IMR-90 (cell line): ENCODE measurements around the gene TRAFD1. TPM values are rescaled to one million over a fixed set of nuclear protein-coding genes. Genes with fewer than 3 reads are reported as not detected.

Source experiments
- ATAC-seq: fragments of 200-7000 bp; cut with Tn5 transposase; 2 replicates; pipeline ENCODE4 v1.9.1; 2020; ENCODE audit warnings: low read depth, mild to moderate bottlenecking, moderate library complexity
- BruUV-seq: library from RNA; stranded (reverse); fragments of 400-500 nt; replicated peaks from 2 replicates; lab custom pipeline; 2021; lab: Mats Ljungman, UMichigan
- CTCF ChIA-PET: fragments of 300-600 bp; formaldehyde crosslinking; extraction: SDS; loops from one replicate; lab custom pipeline; 2021; ENCODE audit warnings: antibody characterized with exemption; lab: Yijun Ruan, JAX
- POLR2A ChIA-PET: fragments of 300-600 bp; sonication (Branson Sonifier 250); formaldehyde crosslinking; loops from one replicate; lab custom pipeline; 2022; ENCODE audit warnings: antibody characterized with exemption; ENCODE audit not compliant: unreplicated experiment; lab: Charles Lee
- DNase-seq: peaks from one replicate; pipeline ENCODE4 v3.0.0; 2013
- H2AFZ ChIP-seq: replicated peaks from 2 replicates; pipeline ENCODE3; 2013; ENCODE audit warnings: low read length, mild to moderate bottlenecking; ENCODE audit not compliant: poor library complexity
- H2AK5ac ChIP-seq: 2 replicates; pipeline ENCODE4 v1.6.1; 2013; ENCODE audit warnings: low read depth, low read length, inconsistent platforms
- H2AK9ac ChIP-seq: replicated peaks from 2 replicates; pipeline ENCODE3; 2013; ENCODE audit warnings: mild to moderate bottlenecking, low read depth, low read length, moderate library complexity; ENCODE audit not compliant: poor library complexity
- H2BK120ac ChIP-seq: 2 replicates; pipeline ENCODE4 v1.6.1; 2013; ENCODE audit warnings: low read depth, low read length, inconsistent platforms
- H2BK15ac ChIP-seq: 3 replicates; pipeline ENCODE4 v1.6.1; 2013; ENCODE audit warnings: low read depth, low read length, inconsistent platforms
- H2BK20ac ChIP-seq: 2 replicates; pipeline ENCODE4 v1.6.1; 2013; ENCODE audit warnings: low read depth, mild to moderate bottlenecking, inconsistent platforms, low read length, moderate library complexity
- H2BK5ac ChIP-seq: 2 replicates; pipeline ENCODE4 v1.6.1; 2013; ENCODE audit warnings: mild to moderate bottlenecking, low read depth, low read length, inconsistent platforms; ENCODE audit not compliant: poor library complexity, severe bottlenecking
- H3K14ac ChIP-seq: replicated peaks from 2 replicates; pipeline ENCODE4 v1.6.1; 2013; ENCODE audit warnings: low read depth, low read length, inconsistent platforms
- H3K18ac ChIP-seq: 2 replicates; pipeline ENCODE4 v1.6.1; 2013; ENCODE audit warnings: low read depth, low read length, control low read depth
- H3K23ac ChIP-seq: 2 replicates; pipeline ENCODE4 v1.6.1; 2013; ENCODE audit warnings: low read depth, low read length, inconsistent platforms
- H3K27ac ChIP-seq: 2 replicates; pipeline ENCODE4 v1.5.1; 2013; ENCODE audit warnings: mild to moderate bottlenecking, control low read depth, low read length; ENCODE audit not compliant: insufficient read depth
- H3K27me3 ChIP-seq: 2 replicates; pipeline ENCODE4 v1.6.1; 2013; ENCODE audit warnings: low read length; ENCODE audit not compliant: control insufficient read depth, insufficient read depth
- H3K36me3 ChIP-seq: 2 replicates; pipeline ENCODE4 v1.6.1; 2013; ENCODE audit warnings: low read length, mixed read lengths; ENCODE audit not compliant: control insufficient read depth, insufficient read depth
- H3K4ac ChIP-seq: 2 replicates; pipeline ENCODE4 v1.6.1; 2013; ENCODE audit warnings: low read depth, low read length, inconsistent platforms
- H3K4me1 ChIP-seq: 2 replicates; pipeline ENCODE4 v1.6.1; 2013; ENCODE audit warnings: low read length, mixed read lengths; ENCODE audit not compliant: control insufficient read depth, insufficient read depth
- H3K4me2 ChIP-seq: 2 replicates; pipeline ENCODE4 v1.6.1; 2013; ENCODE audit warnings: low read depth, mild to moderate bottlenecking, control low read depth, low read length, moderate library complexity
- H3K4me3 ChIP-seq: 2 replicates; pipeline ENCODE4 v1.5.1; 2013; ENCODE audit warnings: low read depth, mild to moderate bottlenecking, control low read depth, low read length, moderate library complexity; ENCODE audit not compliant: insufficient read depth
- H3K56ac ChIP-seq: 2 replicates; pipeline ENCODE4 v1.6.1; 2013; ENCODE audit warnings: low read length, inconsistent platforms; ENCODE audit not compliant: insufficient read depth; ENCODE audit errors: extremely low read depth
- H3K79me1 ChIP-seq, 2 experiments: 2 replicates each; pipeline ENCODE4 v1.6.1; 2013; ENCODE audit warnings: low read length in 2 of 2, inconsistent platforms in 1 of 2, low read depth in 1 of 2
- H3K9ac ChIP-seq: 2 replicates; pipeline ENCODE4 v1.6.1; 2013; ENCODE audit warnings: low read depth, low read length, control low read depth
- H3K9me1 ChIP-seq: 2 replicates; pipeline ENCODE4 v1.6.1; 2013; ENCODE audit warnings: low read length, inconsistent platforms; ENCODE audit not compliant: insufficient read depth
- H3K9me3 ChIP-seq: 2 replicates; pipeline ENCODE4 v1.6.1; 2013; ENCODE audit warnings: low read length; ENCODE audit not compliant: control insufficient read depth, insufficient read depth
- H4K20me1 ChIP-seq: 2 replicates; pipeline ENCODE4 v1.6.1; 2013; ENCODE audit warnings: low read length, inconsistent platforms; ENCODE audit not compliant: insufficient read depth
- H4K5ac ChIP-seq: 2 replicates; pipeline ENCODE4 v1.6.1; 2013; ENCODE audit warnings: mild to moderate bottlenecking, low read depth, low read length, control low read depth
- H4K8ac ChIP-seq, 2 experiments: 2 replicates each; pipeline ENCODE4 v1.6.1; 2013; ENCODE audit warnings: low read depth in 2 of 2, low read length in 2 of 2, control low read depth in 1 of 2, inconsistent platforms in 1 of 2
- H4K91ac ChIP-seq: 2 replicates; pipeline ENCODE4 v1.6.1; 2013; ENCODE audit warnings: low read depth, low read length, inconsistent platforms; ENCODE audit not compliant: insufficient read depth
- CEBPB ChIP-seq: IDR thresholded peaks from 2 replicates; pipeline ENCODE4 v1.6.1; 2012; ENCODE audit warnings: low read depth, low read length, improper control_type of control experiment
- CHD1 ChIP-seq: IDR thresholded peaks from 2 replicates; pipeline ENCODE4 v1.6.1; 2012; ENCODE audit warnings: low read depth, low read length, improper control_type of control experiment
- FOS ChIP-seq: fragments of 150-350 bp; IDR thresholded peaks from 2 replicates; pipeline ENCODE4 v1.6.1; 2016; ENCODE audit warnings: low read depth, low read length
- MAFK ChIP-seq: IDR thresholded peaks from 2 replicates; pipeline ENCODE4 v1.6.1; 2012; ENCODE audit warnings: low read depth, low read length, improper control_type of control experiment
- MAZ ChIP-seq: IDR thresholded peaks from 2 replicates; pipeline ENCODE4 v1.6.1; 2012; ENCODE audit warnings: low read depth, mild to moderate bottlenecking, low read length, improper control_type of control experiment, moderate library complexity, borderline replicate concordance
- MXI1 ChIP-seq: IDR thresholded peaks from 2 replicates; pipeline ENCODE4 v1.6.1; 2012; ENCODE audit warnings: low read depth, mild to moderate bottlenecking, low read length, moderate library complexity, borderline replicate concordance
- NFE2L2 ChIP-seq: fragments of 150-350 bp; IDR thresholded peaks from 2 replicates; pipeline ENCODE4 v1.6.1; 2016; ENCODE audit warnings: low read depth, mild to moderate bottlenecking, low read length
- POLR2A ChIP-seq: IDR thresholded peaks from 2 replicates; pipeline ENCODE4 v1.6.1; 2012; ENCODE audit warnings: mild to moderate bottlenecking, low read depth, low read length
- RCOR1 ChIP-seq: IDR thresholded peaks from 2 replicates; pipeline ENCODE4 v1.6.1; 2012; ENCODE audit warnings: mild to moderate bottlenecking, low read length, improper control_type of control experiment; ENCODE audit not compliant: insufficient replicate concordance
- RFX5 ChIP-seq: IDR thresholded peaks from 2 replicates; pipeline ENCODE4 v1.8.0; 2012; ENCODE audit warnings: low read depth, mild to moderate bottlenecking, low read length, moderate library complexity
- SMC3 ChIP-seq: fragments of 150-350 bp; IDR thresholded peaks from 2 replicates; pipeline ENCODE4 v1.6.1; 2016; ENCODE audit warnings: low read depth, mild to moderate bottlenecking, antibody characterized with exemption, low read length, moderate library complexity
- WGBS, 2 experiments: methylation state at CpG; one replicate each; pipeline versions ENCODE4 v1.1.5 to v1.1.7; 2013; ENCODE audit warnings: missing lambda C conversion rate in 2 of 2; ENCODE audit not compliant: insufficient read length in 1 of 2; ENCODE audit errors: extremely low coverage in 2 of 2; 5-methylcytosine and 5-hydroxymethylcytosine counted together
- dilution Hi-C: fragments of 300-500 bp; cut with HindIII; formaldehyde crosslinking; loops from one replicate; pipeline ENCODE4 v1.14.3; 2018; ENCODE audit warnings: low sequenced_read_pairs; ENCODE audit not compliant: unreplicated experiment
- in situ Hi-C: fragments of 300-500 bp; cut with MboI; formaldehyde crosslinking; loops from 3 replicates; pipeline ENCODE4 v1.14.3; 2019; ENCODE audit warnings: low sequenced_read_pairs, inconsistent platforms, mixed read lengths
- intact Hi-C: fragments of 100-400 bp; cut with micrococcal nuclease; formaldehyde crosslinking; loops from 2 replicates; pipeline ENCODE4 v1.10.0; 2022
- polyA plus RNA-seq, 3 experiments: library from polyadenylated mRNA; depleted of rRNA; stranded (reverse); fragments of >200 nt; gene quantifications; 2 replicates each; pipeline ENCODE4 v1.2.3, GENCODE V29; 2012; ENCODE audit warnings: low replicate concordance in 1 of 3
- total RNA-seq: library from RNA; depleted of rRNA; stranded (reverse); fragments of >200 nt; gene quantifications from 2 replicates; pipeline ENCODE4 v1.2.3, GENCODE V29; 2012
- TF ChIP-seq, protein P1 (sequence below): fragments of 150-350 bp; IDR thresholded peaks from 2 replicates; pipeline ENCODE4 v1.6.1; 2016; ENCODE audit warnings: low read depth, mild to moderate bottlenecking, low read length, moderate library complexity, borderline replicate concordance
- TF ChIP-seq, protein P2 (sequence below): fragments of 150-350 bp; IDR thresholded peaks from 2 replicates; pipeline ENCODE4 v1.6.1; 2017; ENCODE audit warnings: mild to moderate bottlenecking, antibody characterized with exemption, low read length, low read depth
- TF ChIP-seq, protein P3 (sequence below): conservative IDR thresholded peaks from 2 replicates; pipeline ENCODE4 v1.5.1; 2012; ENCODE audit warnings: mild to moderate bottlenecking, low read depth, low read length, improper control_type of control experiment

Gene TRAFD1
- total and polyA plus RNA-seq, 2 of the 4 experiments (the other 2 are of a cell fraction) = 41.3 to 70.4 TPM

DNA sequence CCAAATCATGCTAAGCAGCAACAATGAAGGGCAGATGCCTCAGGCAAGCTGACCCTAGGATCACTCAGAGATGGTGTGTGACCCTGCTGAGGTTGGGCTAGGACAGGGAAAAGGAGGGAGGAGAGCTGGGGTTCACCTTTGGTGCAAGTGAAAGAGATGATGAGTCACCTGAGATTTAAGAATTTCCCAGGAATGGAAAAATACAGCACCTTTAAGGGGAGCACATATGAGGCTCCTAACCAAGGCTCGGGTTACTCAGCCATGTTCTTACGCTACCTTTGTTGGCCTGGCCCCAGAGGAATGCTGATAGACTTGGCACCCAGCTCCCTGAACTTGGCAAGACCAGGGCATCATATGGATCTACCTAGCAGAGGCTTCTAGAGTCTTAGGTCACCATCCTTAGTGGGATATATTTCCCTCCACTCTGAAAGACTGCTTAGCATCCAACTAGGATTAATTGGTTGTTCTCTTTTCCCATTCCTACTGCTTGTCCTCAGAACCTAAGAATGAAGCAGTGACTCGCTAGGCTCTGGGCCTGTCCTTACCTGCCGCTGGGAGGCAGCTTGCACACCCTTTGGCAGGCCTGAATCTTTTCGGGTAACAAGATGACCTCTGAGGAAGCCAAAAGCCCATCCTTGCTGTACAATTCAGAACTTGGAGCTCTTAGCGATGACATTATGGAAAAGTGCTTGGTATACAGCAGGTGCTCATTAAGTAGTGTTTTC is 12.8 kb upstream of the TRAFD1 start:
- H2BK15ac ChIP-seq = no peak overlapping the region; the same call in 2 of the 3 replicates
- no peaks in the 10 kb centered on the region for H4K20me1 ChIP-seq
- intact Hi-C loops = no loop called here
- BruUV-seq = no TSS peak
- H2AFZ ChIP-seq = peak overlapping the region; percentile 70
- no peak for ATAC-seq
- H2AK9ac ChIP-seq = peak overlapping the region; percentile 89
- in situ Hi-C loops = no loop called here
- H2AK5ac ChIP-seq = peak overlapping the region; percentile 95
- no peak overlapping the region for H3K27ac ChIP-seq
- peak overlapping the region; percentile 69 for H2BK120ac ChIP-seq
- H3K4me3 ChIP-seq = no peak overlapping the region
- ChIA-PET CTCF (no interaction called here), POLR2A (interaction anchor here (0.5 kb wide), 1 partner anchor 17 kb away, joined by 5 read pairs; no protein-coding TSS in a partner anchor)
- 0 out of 2 replicates have a peak overlapping the region, but pooled peaks have one; percentile 32 for H3K23ac ChIP-seq
- no peak overlapping the region for H3K4me2 ChIP-seq
- peak overlapping the region; percentile 73; the same call in 1 of the 2 replicates for H4K91ac ChIP-seq
- H3K79me1 ChIP-seq = peaks cover 0 to 4% of the 10 kb centered on the region in 2 experiments; a peak in 2 of 4 replicates
- H3K9me3 ChIP-seq = no peaks in the 10 kb centered on the region
- H3K36me3 ChIP-seq = no peaks in the 10 kb centered on the region
- H3K27me3 ChIP-seq = no peaks in the 10 kb centered on the region
- peak overlapping the region; percentile 77 for H3K4ac ChIP-seq
- H4K5ac ChIP-seq = 0 out of 2 replicates have a peak overlapping the region, but pooled peaks have one; percentile 40
- H2BK5ac ChIP-seq = no peak overlapping the region
- no peak overlapping the region; the same call in 1 of the 2 replicates for H3K9ac ChIP-seq
- peak overlapping the region in 1 of 2 experiments; percentile 71; a peak in 1 of 4 replicates for H4K8ac ChIP-seq
- H2BK20ac ChIP-seq = peak overlapping the region; percentile 59; the same call in 1 of the 2 replicates
- no peak overlapping the region for H3K56ac ChIP-seq
- peaks cover 7% of the 10 kb centered on the region for H3K9me1 ChIP-seq
- peak overlapping the region; percentile 55; the same call in 1 of the 2 replicates for H3K18ac ChIP-seq
- dilution Hi-C loops = no loop called here
- no peak for DNase-seq
- WGBS, 2 experiments = 93% methylated on average over 2 of the region's 6 CpGs; no CpG with 5 or more reads in 1 of the 2 experiments
- peak overlapping the region; percentile 80 for H3K14ac ChIP-seq
- H3K4me1 ChIP-seq = peaks cover 13% of the 10 kb centered on the region
- TF ChIP-seq FOS (no peak), MXI1 (no peak), NFE2L2 (no peak), MAZ (no peak), RFX5 (no peak), SMC3 (no peak), CHD1 (no peak), POLR2A (no peak), CEBPB (no peak), RCOR1 (no peak), MAFK (no peak)
- TF ChIP-seq, protein P1, sequence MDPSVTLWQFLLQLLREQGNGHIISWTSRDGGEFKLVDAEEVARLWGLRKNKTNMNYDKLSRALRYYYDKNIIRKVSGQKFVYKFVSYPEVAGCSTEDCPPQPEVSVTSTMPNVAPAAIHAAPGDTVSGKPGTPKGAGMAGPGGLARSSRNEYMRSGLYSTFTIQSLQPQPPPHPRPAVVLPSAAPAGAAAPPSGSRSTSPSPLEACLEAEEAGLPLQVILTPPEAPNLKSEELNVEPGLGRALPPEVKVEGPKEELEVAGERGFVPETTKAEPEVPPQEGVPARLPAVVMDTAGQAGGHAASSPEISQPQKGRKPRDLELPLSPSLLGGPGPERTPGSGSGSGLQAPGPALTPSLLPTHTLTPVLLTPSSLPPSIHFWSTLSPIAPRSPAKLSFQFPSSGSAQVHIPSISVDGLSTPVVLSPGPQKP = no peak
- TF ChIP-seq, protein P2, sequence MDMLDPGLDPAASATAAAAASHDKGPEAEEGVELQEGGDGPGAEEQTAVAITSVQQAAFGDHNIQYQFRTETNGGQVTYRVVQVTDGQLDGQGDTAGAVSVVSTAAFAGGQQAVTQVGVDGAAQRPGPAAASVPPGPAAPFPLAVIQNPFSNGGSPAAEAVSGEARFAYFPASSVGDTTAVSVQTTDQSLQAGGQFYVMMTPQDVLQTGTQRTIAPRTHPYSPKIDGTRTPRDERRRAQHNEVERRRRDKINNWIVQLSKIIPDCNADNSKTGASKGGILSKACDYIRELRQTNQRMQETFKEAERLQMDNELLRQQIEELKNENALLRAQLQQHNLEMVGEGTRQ = no peak
- TF ChIP-seq, protein P3, sequence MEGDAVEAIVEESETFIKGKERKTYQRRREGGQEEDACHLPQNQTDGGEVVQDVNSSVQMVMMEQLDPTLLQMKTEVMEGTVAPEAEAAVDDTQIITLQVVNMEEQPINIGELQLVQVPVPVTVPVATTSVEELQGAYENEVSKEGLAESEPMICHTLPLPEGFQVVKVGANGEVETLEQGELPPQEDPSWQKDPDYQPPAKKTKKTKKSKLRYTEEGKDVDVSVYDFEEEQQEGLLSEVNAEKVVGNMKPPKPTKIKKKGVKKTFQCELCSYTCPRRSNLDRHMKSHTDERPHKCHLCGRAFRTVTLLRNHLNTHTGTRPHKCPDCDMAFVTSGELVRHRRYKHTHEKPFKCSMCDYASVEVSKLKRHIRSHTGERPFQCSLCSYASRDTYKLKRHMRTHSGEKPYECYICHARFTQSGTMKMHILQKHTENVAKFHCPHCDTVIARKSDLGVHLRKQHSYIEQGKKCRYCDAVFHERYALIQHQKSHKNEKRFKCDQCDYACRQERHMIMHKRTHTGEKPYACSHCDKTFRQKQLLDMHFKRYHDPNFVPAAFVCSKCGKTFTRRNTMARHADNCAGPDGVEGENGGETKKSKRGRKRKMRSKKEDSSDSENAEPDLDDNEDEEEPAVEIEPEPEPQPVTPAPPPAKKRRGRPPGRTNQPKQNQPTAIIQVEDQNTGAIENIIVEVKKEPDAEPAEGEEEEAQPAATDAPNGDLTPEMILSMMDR = no peak
